ENCODE data around the gene TC2N. TPM values are rescaled to one million over a fixed set of nuclear protein-coding genes. Genes with fewer than 3 reads are reported as not detected.

TC2N gene
- total and polyA plus RNA-seq, 2 donors: 23.9 to 42.5 TPM

- Histone ChIP-seq H3K27me3 (ENCODE audit: control insufficient read depth in 2 of 2, insufficient read depth in 1 of 2, low read length in 1 of 2) (no peaks in the 10 kb centered on the region), H3K36me3 (ENCODE audit: control insufficient read depth in 2 of 2, insufficient read depth in 2 of 2, low read length in 1 of 2) (no peaks in the 10 kb centered on the region), H3K27ac (ENCODE audit: low read depth in 1 of 2, low read length in 1 of 2) (no peak overlapping the region), H3K9me3 (ENCODE audit: control insufficient read depth in 2 of 2, insufficient read depth in 1 of 2, low read length in 1 of 2) (no peaks in the 10 kb centered on the region), H3K4me3 (ENCODE audit: low read length in 2 of 2) (no peak overlapping the region), H3K4me1 (ENCODE audit: control insufficient read depth in 2 of 2, insufficient read depth in 2 of 2, low read length in 2 of 2) (peaks cover 12 to 21% of the 10 kb centered on the region in 2 donors)
- DNase-seq (ENCODE audit: low read depth in 6 of 9, low spot score in 9 of 9): no peak
- WGBS: 98% methylated on average over 4 of the region's 4 CpGs
Measured at GRCh38 chr14:91885113-91885712, 17.9 kb upstream of the TC2N start.

- Histone ChIP-seq H3K36me3 (ENCODE audit: control insufficient read depth in 2 of 2, insufficient read depth in 2 of 2, low read length in 1 of 2) (no peaks in the 10 kb centered on the region), H3K9me3 (ENCODE audit: control insufficient read depth in 2 of 2, insufficient read depth in 1 of 2, low read length in 1 of 2) (no peaks in the 10 kb centered on the region), H3K27me3 (ENCODE audit: control insufficient read depth in 2 of 2, insufficient read depth in 1 of 2, low read length in 1 of 2) (no peaks in the 10 kb centered on the region), H3K27ac (ENCODE audit: low read depth in 1 of 2, low read length in 1 of 2) (no peak overlapping the region), H3K4me1 (ENCODE audit: control insufficient read depth in 2 of 2, insufficient read depth in 2 of 2, low read length in 2 of 2) (peaks cover 9 to 19% of the 10 kb centered on the region in 2 donors), H3K4me3 (ENCODE audit: low read length in 2 of 2) (no peak overlapping the region)
- no peak for DNase-seq (ENCODE audit: low read depth in 6 of 9, low spot score in 9 of 9)
- 96% methylated on average over 6 of the region's 6 CpGs for WGBS
Measured at GRCh38 chr14:91884664-91885063, 17.3 kb upstream of the TC2N start.

GRCh38 chr14:91883753-91884152 is 16.4 kb upstream of the TC2N start:
- Histone ChIP-seq H3K27me3 (ENCODE audit: control insufficient read depth in 2 of 2, insufficient read depth in 1 of 2, low read length in 1 of 2) (no peaks in the 10 kb centered on the region), H3K36me3 (ENCODE audit: control insufficient read depth in 2 of 2, insufficient read depth in 2 of 2, low read length in 1 of 2) (no peaks in the 10 kb centered on the region), H3K4me3 (ENCODE audit: low read length in 2 of 2) (no peak overlapping the region), H3K4me1 (ENCODE audit: control insufficient read depth in 2 of 2, insufficient read depth in 2 of 2, low read length in 2 of 2) (peaks cover 4 to 21% of the 10 kb centered on the region in 2 donors), H3K27ac (ENCODE audit: low read depth in 1 of 2, low read length in 1 of 2) (no peak overlapping the region), H3K9me3 (ENCODE audit: control insufficient read depth in 2 of 2, insufficient read depth in 1 of 2, low read length in 1 of 2) (peaks cover 0 to 2% of the 10 kb centered on the region in 2 donors)
- DNase-seq (ENCODE audit: low read depth in 6 of 9, low spot score in 9 of 9): no peak
- 95% methylated on average over 9 of the region's 9 CpGs for WGBS

GRCh38 chr14:91882776-91883175 is 15.4 kb upstream of the TC2N start:
- no peak overlapping the region for H3K27ac ChIP-seq (ENCODE audit: low read depth in 1 of 2, low read length in 1 of 2)
- no peak overlapping the region for H3K4me3 ChIP-seq (ENCODE audit: low read length in 2 of 2)
- no peaks in the 10 kb centered on the region for H3K36me3 ChIP-seq (ENCODE audit: control insufficient read depth in 2 of 2, insufficient read depth in 2 of 2, low read length in 1 of 2)
- no peak for DNase-seq (ENCODE audit: low read depth in 6 of 9, low spot score in 9 of 9)
- H3K9me3 ChIP-seq (ENCODE audit: control insufficient read depth in 2 of 2, insufficient read depth in 1 of 2, low read length in 1 of 2): peaks cover 0 to 2% of the 10 kb centered on the region in 2 donors
- 93% methylated on average over 4 of the region's 4 CpGs for WGBS
- H3K27me3 ChIP-seq (ENCODE audit: control insufficient read depth in 2 of 2, insufficient read depth in 1 of 2, low read length in 1 of 2): no peaks in the 10 kb centered on the region
- peaks cover 9 to 28% of the 10 kb centered on the region in 2 donors for H3K4me1 ChIP-seq (ENCODE audit: control insufficient read depth in 2 of 2, insufficient read depth in 2 of 2, low read length in 2 of 2)

GRCh38 chr14:91882369-91882768 is 15.0 kb upstream of the TC2N start:
- Histone ChIP-seq H3K4me3 (ENCODE audit: low read length in 2 of 2) (no peak overlapping the region), H3K4me1 (ENCODE audit: control insufficient read depth in 2 of 2, insufficient read depth in 2 of 2, low read length in 2 of 2) (peaks cover 14 to 32% of the 10 kb centered on the region in 2 donors), H3K27me3 (ENCODE audit: control insufficient read depth in 2 of 2, insufficient read depth in 1 of 2, low read length in 1 of 2) (no peaks in the 10 kb centered on the region), H3K36me3 (ENCODE audit: control insufficient read depth in 2 of 2, insufficient read depth in 2 of 2, low read length in 1 of 2) (no peaks in the 10 kb centered on the region), H3K9me3 (ENCODE audit: control insufficient read depth in 2 of 2, insufficient read depth in 1 of 2, low read length in 1 of 2) (peaks cover 0 to 2% of the 10 kb centered on the region in 2 donors), H3K27ac (ENCODE audit: low read depth in 1 of 2, low read length in 1 of 2) (no peak overlapping the region)
- 96% methylated on average over 5 of the region's 5 CpGs for whole genome bisulfite sequencing
- no peak for DNase-seq (ENCODE audit: low read depth in 6 of 9, low spot score in 9 of 9)

- DNase-seq (ENCODE audit: low read depth in 6 of 9, low spot score in 9 of 9): no peak
- 80% methylated on average over 6 of the region's 6 CpGs for WGBS
- Histone ChIP-seq H3K36me3 (ENCODE audit: control insufficient read depth in 2 of 2, insufficient read depth in 2 of 2, low read length in 1 of 2) (no peaks in the 10 kb centered on the region), H3K4me1 (ENCODE audit: control insufficient read depth in 2 of 2, insufficient read depth in 2 of 2, low read length in 2 of 2) (peaks cover 45 to 64% of the 10 kb centered on the region in 2 donors), H3K27ac (ENCODE audit: low read depth in 1 of 2, low read length in 1 of 2) (no peak overlapping the region), H3K9me3 (ENCODE audit: control insufficient read depth in 2 of 2, insufficient read depth in 1 of 2, low read length in 1 of 2) (peaks cover 0 to 2% of the 10 kb centered on the region in 2 donors), H3K4me3 (ENCODE audit: low read length in 2 of 2) (no peak overlapping the region), H3K27me3 (ENCODE audit: control insufficient read depth in 2 of 2, insufficient read depth in 1 of 2, low read length in 1 of 2) (no peaks in the 10 kb centered on the region)
Measured at GRCh38 chr14:91879196-91879595, 11.9 kb upstream of the TC2N start.

GRCh38 chr14:91878274-91878673 is 10.9 kb upstream of the TC2N start:
- H3K4me1 ChIP-seq (ENCODE audit: control insufficient read depth in 2 of 2, insufficient read depth in 2 of 2, low read length in 2 of 2): peaks cover 51 to 73% of the 10 kb centered on the region in 2 donors
- no peaks in the 10 kb centered on the region for H3K27me3 ChIP-seq (ENCODE audit: control insufficient read depth in 2 of 2, insufficient read depth in 1 of 2, low read length in 1 of 2)
- no peaks in the 10 kb centered on the region for H3K36me3 ChIP-seq (ENCODE audit: control insufficient read depth in 2 of 2, insufficient read depth in 2 of 2, low read length in 1 of 2)
- peak overlapping the region in 1 of 2 donors; percentile 99 for H3K27ac ChIP-seq (ENCODE audit: low read depth in 1 of 2, low read length in 1 of 2)
- 97% methylated on average over 5 of the region's 5 CpGs for WGBS
- peaks cover 0 to 2% of the 10 kb centered on the region in 2 donors for H3K9me3 ChIP-seq (ENCODE audit: control insufficient read depth in 2 of 2, insufficient read depth in 1 of 2, low read length in 1 of 2)
- no peak overlapping the region for H3K4me3 ChIP-seq (ENCODE audit: low read length in 2 of 2)
- no peak for DNase-seq (ENCODE audit: low read depth in 6 of 9, low spot score in 9 of 9)

- Histone ChIP-seq H3K4me3 (ENCODE audit: low read length in 2 of 2) (peak overlapping the region; percentile 37 to 50), H3K36me3 (ENCODE audit: control insufficient read depth in 2 of 2, insufficient read depth in 2 of 2, low read length in 1 of 2) (no peaks in the 10 kb centered on the region), H3K27ac (ENCODE audit: low read depth in 1 of 2, low read length in 1 of 2) (peak overlapping the region; percentile 73 to 99), H3K4me1 (ENCODE audit: control insufficient read depth in 2 of 2, insufficient read depth in 2 of 2, low read length in 2 of 2) (peaks cover 51 to 81% of the 10 kb centered on the region in 2 donors), H3K9me3 (ENCODE audit: control insufficient read depth in 2 of 2, insufficient read depth in 1 of 2, low read length in 1 of 2) (peaks cover 0 to 2% of the 10 kb centered on the region in 2 donors), H3K27me3 (ENCODE audit: control insufficient read depth in 2 of 2, insufficient read depth in 1 of 2, low read length in 1 of 2) (no peaks in the 10 kb centered on the region)
- 56% methylated on average over 13 of the region's 13 CpGs for WGBS
- peak in 4 of 9 donors; percentile 65 to 86 (median 68) for DNase-seq (ENCODE audit: low read depth in 6 of 9, low spot score in 9 of 9)
Measured at GRCh38 chr14:91877376-91877915, 10.1 kb upstream of the TC2N start.

GRCh38 chr14:91876492-91876891 is 9.2 kb upstream of the TC2N start:
- Histone ChIP-seq H3K27me3 (ENCODE audit: control insufficient read depth in 2 of 2, insufficient read depth in 1 of 2, low read length in 1 of 2) (no peaks in the 10 kb centered on the region), H3K9me3 (ENCODE audit: control insufficient read depth in 2 of 2, insufficient read depth in 1 of 2, low read length in 1 of 2) (peaks cover 0 to 2% of the 10 kb centered on the region in 2 donors), H3K36me3 (ENCODE audit: control insufficient read depth in 2 of 2, insufficient read depth in 2 of 2, low read length in 1 of 2) (no peaks in the 10 kb centered on the region), H3K4me3 (ENCODE audit: low read length in 2 of 2) (peak overlapping the region; percentile 37 to 50), H3K27ac (ENCODE audit: low read depth in 1 of 2, low read length in 1 of 2) (peak overlapping the region; percentile 36 to 99), H3K4me1 (ENCODE audit: control insufficient read depth in 2 of 2, insufficient read depth in 2 of 2, low read length in 2 of 2) (peaks cover 57 to 90% of the 10 kb centered on the region in 2 donors)
- no peak for DNase-seq (ENCODE audit: low read depth in 6 of 9, low spot score in 9 of 9)
- 89% methylated on average over 6 of the region's 6 CpGs for WGBS
